Mesenchymal stem cell (in vitro differentiated cells and primary cell): ENCODE measurements around the gene MIEN1.

Experiments
- DNase-seq: peaks from one replicate; pipeline ENCODE4 v3.0.0-alpha.2; 2013
- H2AFZ ChIP-seq: one replicate; pipeline ENCODE4 v1.6.1; 2013; ENCODE audit warnings: low read depth, mild to moderate bottlenecking, control low read depth, inconsistent platforms, low read length, moderate library complexity
- H2AK5ac ChIP-seq: 2 replicates; pipeline ENCODE4 v1.6.1; 2013; ENCODE audit warnings: low read length, moderate library complexity, mild to moderate bottlenecking, inconsistent platforms; ENCODE audit not compliant: severe bottlenecking
- H2BK120ac ChIP-seq: one replicate; pipeline ENCODE4 v1.6.1; 2013; ENCODE audit warnings: low read depth, mild to moderate bottlenecking, inconsistent platforms, low read length, moderate library complexity
- H2BK12ac ChIP-seq, 2 experiments: one replicate each; pipeline ENCODE4 v1.6.1; 2013; ENCODE audit warnings: inconsistent platforms in 2 of 2, low read length in 2 of 2, mild to moderate bottlenecking in 2 of 2, moderate library complexity in 2 of 2, control low read depth in 1 of 2
- H2BK15ac ChIP-seq: one replicate; pipeline ENCODE4 v1.6.1; 2013; ENCODE audit warnings: mild to moderate bottlenecking, low read depth, inconsistent platforms; ENCODE audit not compliant: poor library complexity, severe bottlenecking
- H2BK5ac ChIP-seq: 2 replicates; pipeline ENCODE4 v1.6.1; 2013; ENCODE audit warnings: low read depth, mild to moderate bottlenecking, low read length, control low read depth, inconsistent platforms; ENCODE audit not compliant: poor library complexity, severe bottlenecking
- H3K14ac ChIP-seq, 2 experiments: one replicate each; pipeline ENCODE4 v1.6.1; 2013; ENCODE audit warnings: inconsistent platforms in 2 of 2, low read length in 2 of 2, control low read depth in 1 of 2, mild to moderate bottlenecking in 1 of 2, moderate library complexity in 1 of 2
- H3K18ac ChIP-seq, 2 experiments: one replicate each; pipeline ENCODE4 v1.6.1; 2013; ENCODE audit warnings: inconsistent platforms in 2 of 2, low read length in 2 of 2, control low read depth in 1 of 2, low read depth in 1 of 2, mild to moderate bottlenecking in 1 of 2
- H3K23ac ChIP-seq, 2 experiments: one replicate each; pipeline ENCODE4 v1.6.1; 2013; ENCODE audit warnings: inconsistent platforms in 2 of 2, low read length in 2 of 2, mild to moderate bottlenecking in 2 of 2, moderate library complexity in 2 of 2, control low read depth in 1 of 2
- H3K27ac ChIP-seq: 2 replicates; pipeline ENCODE4 v1.5.1; 2013; ENCODE audit warnings: mild to moderate bottlenecking, moderate library complexity, low read length, control low read depth, inconsistent platforms; ENCODE audit not compliant: poor library complexity, severe bottlenecking
- H3K27me3 ChIP-seq, 2 experiments: 2 replicates each; pipeline versions ENCODE4 v1.6.1 to v1.7.0; 2013; ENCODE audit warnings: low read length in 2 of 2, mild to moderate bottlenecking in 2 of 2, moderate library complexity in 2 of 2, control low read depth in 1 of 2, inconsistent platforms in 1 of 2; ENCODE audit not compliant: control insufficient read depth in 1 of 2, insufficient read depth in 1 of 2
- H3K36me3 ChIP-seq, 2 experiments: 2 replicates each; pipeline versions ENCODE4 v1.6.1 to v1.7.0; 2013; ENCODE audit warnings: low read length in 2 of 2, control low read depth in 1 of 2, inconsistent platforms in 1 of 2, low read depth in 1 of 2, mild to moderate bottlenecking in 1 of 2; ENCODE audit not compliant: insufficient read depth in 2 of 2, control insufficient read depth in 1 of 2
- H3K4ac ChIP-seq, 2 experiments: one replicate each; pipeline ENCODE4 v1.6.1; 2013; ENCODE audit warnings: inconsistent platforms in 2 of 2, low read length in 2 of 2, mild to moderate bottlenecking in 2 of 2, moderate library complexity in 2 of 2, control low read depth in 1 of 2, low read depth in 1 of 2
- H3K4me1 ChIP-seq: 2 replicates; pipeline ENCODE4 v1.6.1; 2013; ENCODE audit warnings: low read depth, low read length, control low read depth; ENCODE audit not compliant: control insufficient read depth, insufficient read depth
- H3K4me2 ChIP-seq: 2 replicates; pipeline ENCODE4 v1.6.1; 2013; ENCODE audit warnings: low read length, mild to moderate bottlenecking, inconsistent platforms; ENCODE audit not compliant: poor library complexity, severe bottlenecking
- H3K4me3 ChIP-seq, 2 experiments: 2 replicates each; pipeline versions ENCODE4 v1.5.1 to v1.7.0; 2013; ENCODE audit warnings: low read length in 2 of 2, mild to moderate bottlenecking in 2 of 2, control low read depth in 1 of 2, low read depth in 1 of 2; ENCODE audit not compliant: insufficient read depth in 1 of 2
- H3K79me1 ChIP-seq: replicated peaks from 2 replicates; pipeline ENCODE4 v1.6.1; 2013; ENCODE audit warnings: mild to moderate bottlenecking, control low read depth, low read length, inconsistent platforms; ENCODE audit not compliant: poor library complexity, severe bottlenecking
- H3K9ac ChIP-seq: 2 replicates; pipeline ENCODE4 v1.7.0; 2013; ENCODE audit warnings: mild to moderate bottlenecking, low read length, moderate library complexity
- H3K9me3 ChIP-seq: 2 replicates; pipeline ENCODE4 v1.7.0; 2013; ENCODE audit warnings: mild to moderate bottlenecking, low read length; ENCODE audit not compliant: control insufficient read depth
- H4K8ac ChIP-seq: one replicate; pipeline ENCODE4 v1.6.1; 2013; ENCODE audit warnings: inconsistent platforms, mild to moderate bottlenecking, low read length, moderate library complexity
- H4K91ac ChIP-seq: one replicate; pipeline ENCODE4 v1.6.1; 2013; ENCODE audit warnings: mild to moderate bottlenecking, low read length, inconsistent platforms
- WGBS: methylation state at CpG from one replicate; pipeline ENCODE4 v1.1.7; 2013; ENCODE audit warnings: mixed read lengths; 5-methylcytosine and 5-hydroxymethylcytosine counted together

Gene MIEN1

DNA sequence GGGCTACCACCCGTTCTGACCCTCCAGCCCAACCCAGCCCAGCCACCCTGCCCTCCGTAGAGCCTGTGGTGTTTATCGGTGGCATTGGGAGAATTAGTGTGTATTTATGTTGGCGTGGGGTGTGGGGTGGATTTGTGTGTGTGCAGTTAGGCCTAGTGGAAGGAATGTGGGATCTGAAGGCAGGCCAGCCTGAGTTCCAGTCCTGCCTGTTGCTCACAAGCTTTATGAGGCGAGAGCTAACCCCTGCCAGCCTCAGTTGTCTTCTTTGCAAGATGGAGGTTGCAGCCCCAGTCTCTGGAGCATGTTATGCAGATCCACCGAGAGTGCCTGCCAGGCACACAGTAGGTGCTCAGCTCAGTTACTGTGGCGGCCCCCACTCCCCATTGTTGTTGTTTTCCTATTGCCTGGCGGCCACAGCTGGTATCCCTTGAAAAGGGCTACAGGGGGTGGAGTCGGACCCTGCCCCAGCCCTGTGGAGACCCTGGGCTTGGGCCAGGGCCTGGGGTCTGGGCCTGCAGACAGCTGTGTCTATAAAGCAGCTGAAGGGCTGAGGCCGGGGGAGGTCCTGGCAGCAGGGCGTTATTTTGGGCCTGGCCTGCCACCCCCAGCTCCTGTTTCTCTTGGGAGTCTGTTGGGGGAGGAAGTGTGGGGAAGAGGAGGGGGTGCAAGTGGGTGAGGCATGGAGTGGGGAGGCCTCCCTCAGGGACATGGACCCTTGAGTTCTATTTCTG is 25.3 kb downstream of the MIEN1 start:
- H3K4me2 ChIP-seq: no peak overlapping the region
- DNase-seq: peak; percentile 34
- 80% methylated on average over 10 of the region's 11 CpGs for WGBS

GRCh38 chr17:39703913-39704312 is 26.4 kb downstream of the MIEN1 start:
- Histone ChIP-seq H3K4me3 (no peak overlapping the region), H2AK5ac (no peak overlapping the region), H3K9ac (no peak overlapping the region), H3K14ac (no peak overlapping the region), H3K4me2 (no peak overlapping the region), H2BK12ac (no peak overlapping the region), H3K18ac (no peak overlapping the region), H3K4ac (no peak overlapping the region), H2BK5ac (no peak overlapping the region), H3K23ac (no peak overlapping the region), H3K27me3 (no peaks in the 10 kb centered on the region), H3K27ac (no peak overlapping the region), H2BK15ac (no peak overlapping the region), H3K79me1 (peaks cover 58% of the 10 kb centered on the region), H4K91ac (no peak overlapping the region), H2AFZ (no peak overlapping the region), H3K4me1 (peaks cover 36% of the 10 kb centered on the region), H4K8ac (no peak overlapping the region), H2BK120ac (no peak overlapping the region), H3K9me3 (no peaks in the 10 kb centered on the region), H3K36me3 (peaks cover 19 to 53% of the 10 kb centered on the region in 2 experiments)
- no peak for DNase-seq
- WGBS: 100% methylated on average over 4 of the region's 5 CpGs

More for the DNA sequence above, 25.3 kb downstream of the MIEN1 start:
- H3K4ac ChIP-seq: no peak overlapping the region
- no peak overlapping the region for H3K18ac ChIP-seq
- peak overlapping the region; percentile 47 for H4K8ac ChIP-seq
- no peaks in the 10 kb centered on the region for H3K9me3 ChIP-seq
- no peak overlapping the region for H2BK5ac ChIP-seq
- no peak overlapping the region for H3K27ac ChIP-seq
- no peak overlapping the region for H2BK15ac ChIP-seq
- H2AK5ac ChIP-seq: no peak overlapping the region
- H2BK120ac ChIP-seq: no peak overlapping the region
- H3K4me3 ChIP-seq: no peak overlapping the region
- H3K23ac ChIP-seq: no peak overlapping the region
- H3K27me3 ChIP-seq: no peaks in the 10 kb centered on the region
- peaks cover 66% of the 10 kb centered on the region for H3K79me1 ChIP-seq
- H3K14ac ChIP-seq: no peak overlapping the region
- no peak overlapping the region for H2AFZ ChIP-seq
- no peak overlapping the region for H3K9ac ChIP-seq
- H3K36me3 ChIP-seq: peaks cover 29 to 64% of the 10 kb centered on the region in 2 experiments
- peak overlapping the region; percentile 74 for H4K91ac ChIP-seq
- peak overlapping the region in 1 of 2 experiments; percentile 33 for H2BK12ac ChIP-seq
- H3K4me1 ChIP-seq: peaks cover 35% of the 10 kb centered on the region

- H3K4me3 ChIP-seq: no peak overlapping the region
- no peak overlapping the region for H3K4me2 ChIP-seq
- H4K8ac ChIP-seq: peak overlapping the region; percentile 36
- no peak overlapping the region for H2BK12ac ChIP-seq
- H2AFZ ChIP-seq: no peak overlapping the region
- H3K36me3 ChIP-seq: peaks cover 12 to 46% of the 10 kb centered on the region in 2 experiments
- no peak overlapping the region for H2AK5ac ChIP-seq
- H2BK120ac ChIP-seq: no peak overlapping the region
- WGBS: 70% methylated on average over 8 of the region's 12 CpGs
- H4K91ac ChIP-seq: peak overlapping the region; percentile 61
- H3K4me1 ChIP-seq: peaks cover 36% of the 10 kb centered on the region
- H3K4ac ChIP-seq: no peak overlapping the region
- H3K23ac ChIP-seq: no peak overlapping the region
- no peak overlapping the region for H3K14ac ChIP-seq
- no peak overlapping the region for H3K27ac ChIP-seq
- H3K9ac ChIP-seq: no peak overlapping the region
- H2BK15ac ChIP-seq: no peak overlapping the region
- no peaks in the 10 kb centered on the region for H3K9me3 ChIP-seq
- no peak overlapping the region for H2BK5ac ChIP-seq
- no peak overlapping the region for H3K18ac ChIP-seq
- H3K79me1 ChIP-seq: peaks cover 52% of the 10 kb centered on the region
- no peaks in the 10 kb centered on the region for H3K27me3 ChIP-seq
- peak; percentile 77 for DNase-seq
Measured at GRCh38 chr17:39702901-39703893, 27.1 kb downstream of the MIEN1 start.
